Activated gamma-delta T cell treated with Interleukin-2 at 50 U/mL for 16 hours (primary cell): ENCODE data around the gene KCNT1.

Experiments used
- DNase-seq: peaks from one replicate; pipeline ENCODE4 v3.0.0-alpha.2; 2020

The KCNT1 gene

DNA sequence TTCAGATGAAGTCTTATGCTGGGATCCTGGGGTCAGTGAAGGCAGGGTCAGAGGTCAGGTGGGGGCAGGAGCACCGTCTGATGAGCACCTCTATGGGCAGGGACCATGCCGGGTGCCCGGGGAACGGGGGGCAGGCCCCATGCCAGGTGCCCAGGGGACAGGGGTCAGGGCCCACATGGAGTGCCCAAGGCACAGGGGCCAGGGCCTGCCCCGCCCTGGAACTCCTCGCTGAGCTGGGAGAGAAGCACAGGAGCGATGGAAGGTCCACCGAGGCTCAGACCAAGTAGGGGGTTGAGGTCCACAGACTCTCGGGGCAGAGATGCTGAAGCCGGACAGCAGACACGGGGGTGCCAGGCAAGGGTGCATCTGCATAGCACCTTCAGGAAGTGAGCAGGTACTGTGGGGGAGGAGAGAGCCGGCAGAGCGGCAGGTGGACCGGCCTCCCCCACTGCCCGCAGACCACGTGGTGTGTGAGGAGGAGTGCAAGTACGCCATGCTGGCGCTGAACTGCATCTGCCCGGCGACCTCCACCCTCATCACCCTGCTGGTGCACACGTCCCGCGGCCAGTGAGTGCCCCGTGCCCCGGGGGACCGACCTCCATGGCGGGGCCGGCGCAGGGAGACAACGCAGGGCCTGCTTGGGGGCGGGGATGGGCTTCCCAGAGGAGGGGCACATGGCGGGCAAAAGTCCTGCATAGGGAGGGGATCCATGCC lies 67.7 kb downstream of the KCNT1 start:
- DNase-seq, result no peak

DNA sequence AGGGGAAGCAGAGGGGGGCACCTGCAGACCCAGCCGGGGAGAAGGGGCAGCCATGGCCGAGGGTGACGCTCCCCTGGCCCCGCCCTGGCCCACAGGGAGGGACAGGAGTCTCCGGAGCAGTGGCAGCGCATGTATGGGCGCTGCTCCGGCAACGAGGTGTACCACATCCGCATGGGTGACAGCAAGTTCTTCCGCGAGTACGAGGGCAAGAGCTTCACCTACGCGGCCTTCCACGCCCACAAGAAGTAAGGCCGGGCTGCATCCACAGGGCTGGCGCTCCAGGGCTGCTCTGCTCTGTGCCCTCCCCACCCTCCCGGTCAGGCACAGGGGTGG lies 68.2 kb downstream of the KCNT1 start:
- DNase-seq, result no peak

DNA sequence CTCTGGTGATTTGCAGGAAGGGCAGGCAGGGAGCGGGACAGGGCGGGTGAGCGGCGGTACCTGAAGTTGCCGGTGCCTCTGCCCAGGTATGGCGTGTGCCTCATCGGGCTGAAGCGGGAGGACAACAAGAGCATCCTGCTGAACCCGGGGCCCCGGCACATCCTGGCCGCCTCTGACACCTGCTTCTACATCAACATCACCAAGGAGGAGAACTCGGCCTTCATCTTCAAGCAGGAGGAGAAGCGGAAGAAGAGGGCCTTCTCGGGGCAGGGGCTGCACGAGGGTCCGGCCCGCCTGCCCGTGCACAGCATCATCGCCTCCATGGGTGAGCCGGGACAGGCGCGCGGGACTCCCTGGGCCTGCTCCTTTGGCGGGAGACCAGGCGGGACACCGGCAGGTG lies 68.8 kb downstream of the KCNT1 start:
- DNase-seq, result no peak

DNA sequence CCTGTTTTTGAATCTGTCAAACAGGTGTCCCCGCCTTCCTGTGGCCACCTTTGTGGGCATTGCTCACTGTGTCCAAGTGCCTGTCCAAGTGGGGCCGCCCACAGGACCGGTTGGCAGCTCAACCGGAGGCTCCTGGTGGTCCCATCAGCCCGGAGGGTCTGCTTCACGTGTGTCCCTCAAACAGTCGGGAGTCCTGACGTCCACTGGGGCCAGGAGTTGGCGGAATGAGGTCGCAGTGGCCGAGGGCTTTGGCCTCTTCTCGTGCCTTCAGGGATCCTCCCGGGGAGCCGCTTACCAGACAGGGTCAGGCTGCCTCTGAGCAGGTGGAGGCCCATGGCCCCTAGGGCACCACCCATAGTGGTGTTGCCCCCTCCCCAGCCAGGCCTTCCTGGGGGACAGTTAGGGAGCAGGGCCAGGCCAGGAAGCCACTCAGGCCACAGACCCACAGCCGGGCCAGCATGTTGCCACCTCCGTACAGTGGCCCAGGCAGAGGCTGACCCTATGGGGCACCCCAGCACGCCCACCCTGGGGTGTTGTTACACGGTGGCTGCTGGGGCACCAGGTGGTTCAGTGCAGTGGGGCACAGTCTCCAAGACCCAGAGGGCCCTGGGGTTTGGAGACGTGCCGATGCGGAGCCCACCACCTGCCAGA lies 69.5 kb downstream of the KCNT1 start:
- DNase-seq, result no peak

DNA sequence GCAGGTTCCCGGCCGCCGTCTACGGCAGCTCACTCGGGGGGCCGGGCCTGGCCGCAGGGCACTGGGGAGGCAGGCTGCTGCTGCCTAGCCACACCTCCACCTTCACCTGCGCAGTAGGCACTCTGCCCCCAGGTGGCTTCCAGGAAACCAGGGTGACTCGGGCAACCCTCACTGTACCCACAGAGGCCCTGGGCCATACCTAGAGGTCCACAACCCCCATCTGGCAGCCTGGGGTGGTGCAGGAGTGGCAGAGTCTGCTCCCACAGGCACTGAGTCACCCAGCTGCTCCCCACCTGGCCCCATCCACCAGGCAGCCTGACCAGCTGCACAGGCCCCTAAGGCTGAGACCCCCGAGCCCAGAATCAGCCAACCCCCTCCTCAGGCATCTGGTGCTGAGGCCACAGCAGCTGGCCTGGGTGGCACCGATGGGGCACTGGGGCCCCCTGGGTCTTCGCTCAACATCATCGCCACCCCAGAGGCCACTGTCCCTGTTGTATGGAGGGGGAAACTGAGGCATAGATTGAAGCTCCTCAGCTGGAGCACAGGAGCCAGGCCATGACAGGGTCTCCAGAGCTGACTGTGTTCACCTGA lies 70.2 kb downstream of the KCNT1 start:
- no peak for DNase-seq

DNA sequence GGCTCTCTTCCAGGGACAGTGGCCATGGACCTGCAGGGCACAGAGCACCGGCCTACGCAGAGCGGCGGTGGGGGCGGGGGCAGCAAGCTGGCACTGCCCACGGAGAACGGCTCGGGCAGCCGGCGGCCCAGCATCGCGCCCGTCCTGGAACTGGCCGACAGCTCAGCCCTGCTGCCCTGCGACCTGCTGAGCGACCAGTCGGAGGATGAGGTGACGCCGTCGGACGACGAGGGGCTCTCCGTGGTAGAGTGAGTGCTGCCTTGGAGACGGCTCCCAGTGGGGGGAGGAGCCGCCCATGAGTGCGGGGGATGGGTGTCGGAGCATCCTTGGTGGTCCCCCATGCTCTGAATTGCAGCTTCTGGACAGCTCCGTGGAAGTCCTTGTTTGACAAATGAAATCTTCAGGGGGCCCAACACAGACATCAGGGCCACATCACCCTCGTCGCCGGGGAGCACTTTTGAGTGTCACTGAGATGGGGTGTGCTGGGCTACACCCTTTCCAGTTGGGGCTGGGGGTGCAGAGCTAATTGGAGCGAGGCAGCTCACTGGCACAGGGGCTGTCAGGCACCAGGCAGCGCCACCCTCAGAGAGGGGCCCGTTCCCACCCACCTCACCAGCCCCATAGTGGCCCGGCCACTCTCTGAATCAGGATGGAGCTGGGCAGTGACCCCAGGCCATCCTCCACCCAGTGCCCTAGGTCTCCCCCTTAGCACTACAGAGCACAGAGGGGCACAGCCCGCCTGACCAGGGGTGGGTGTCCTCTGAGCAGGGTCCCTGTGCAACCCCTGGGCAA lies 70.9 kb downstream of the KCNT1 start:
- no peak for DNase-seq

DNA sequence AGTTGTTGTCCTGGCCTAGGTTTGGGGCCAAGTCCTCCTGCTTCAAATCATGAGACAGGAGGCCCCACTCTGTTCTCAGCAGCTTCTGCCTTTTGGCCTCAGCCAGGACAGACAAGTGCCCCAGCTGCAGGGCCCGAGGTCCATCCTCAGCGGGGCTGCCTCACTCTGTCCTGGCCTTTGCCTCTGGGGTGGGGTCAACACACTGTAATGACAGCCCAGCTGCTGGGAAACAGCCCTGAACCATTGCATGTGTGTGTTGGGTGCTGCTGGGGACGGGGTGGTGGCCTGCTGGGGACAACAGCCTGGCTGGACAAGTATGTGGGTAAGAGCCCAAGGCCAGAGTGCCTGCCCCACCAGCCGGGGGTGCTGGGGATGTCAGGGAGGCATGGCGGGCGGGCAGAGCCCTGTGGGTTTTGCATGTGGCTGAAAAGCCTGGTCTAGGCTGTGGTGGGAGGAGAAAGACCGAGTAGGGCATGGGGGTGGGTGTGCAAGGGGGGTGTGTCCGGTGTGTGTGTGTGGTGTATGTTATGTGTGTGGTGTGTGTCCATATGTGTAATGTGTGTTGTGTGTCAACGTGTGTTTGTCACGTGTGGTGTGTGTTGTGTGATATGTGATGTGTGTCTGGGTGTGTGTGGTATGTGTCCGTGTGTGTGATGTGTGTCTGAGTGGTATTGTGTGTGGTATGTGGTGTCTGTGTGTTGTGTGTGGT lies 71.7 kb downstream of the KCNT1 start:
- DNase-seq, result no peak

DNA sequence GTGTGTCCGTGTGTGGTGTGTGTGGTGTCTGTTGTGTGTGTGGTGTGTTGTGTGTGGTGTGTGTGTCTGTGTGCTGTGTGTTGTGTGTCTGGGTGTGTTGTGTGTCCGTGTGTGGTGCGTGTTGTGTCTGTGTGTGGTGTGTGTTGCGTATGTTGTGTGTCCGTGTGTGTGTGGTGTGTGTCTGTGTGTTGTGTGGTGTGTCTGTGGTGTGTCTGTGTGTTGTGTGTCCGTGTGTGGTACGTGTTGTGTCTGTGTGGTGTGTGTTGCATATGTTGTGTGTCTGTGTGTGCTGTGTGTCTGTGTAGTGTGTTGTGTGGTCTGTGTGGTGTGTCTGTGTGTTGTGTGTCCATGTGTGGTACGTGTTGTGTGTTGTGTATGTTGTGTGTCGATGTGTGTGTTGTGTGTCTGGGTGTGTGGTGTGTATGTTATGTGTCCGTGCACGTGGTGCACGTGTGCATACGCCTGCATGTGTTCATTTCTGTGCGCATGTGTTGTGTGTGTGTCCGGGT lies 72.3 kb downstream of the KCNT1 start:
- DNase-seq, result no peak

DNA sequence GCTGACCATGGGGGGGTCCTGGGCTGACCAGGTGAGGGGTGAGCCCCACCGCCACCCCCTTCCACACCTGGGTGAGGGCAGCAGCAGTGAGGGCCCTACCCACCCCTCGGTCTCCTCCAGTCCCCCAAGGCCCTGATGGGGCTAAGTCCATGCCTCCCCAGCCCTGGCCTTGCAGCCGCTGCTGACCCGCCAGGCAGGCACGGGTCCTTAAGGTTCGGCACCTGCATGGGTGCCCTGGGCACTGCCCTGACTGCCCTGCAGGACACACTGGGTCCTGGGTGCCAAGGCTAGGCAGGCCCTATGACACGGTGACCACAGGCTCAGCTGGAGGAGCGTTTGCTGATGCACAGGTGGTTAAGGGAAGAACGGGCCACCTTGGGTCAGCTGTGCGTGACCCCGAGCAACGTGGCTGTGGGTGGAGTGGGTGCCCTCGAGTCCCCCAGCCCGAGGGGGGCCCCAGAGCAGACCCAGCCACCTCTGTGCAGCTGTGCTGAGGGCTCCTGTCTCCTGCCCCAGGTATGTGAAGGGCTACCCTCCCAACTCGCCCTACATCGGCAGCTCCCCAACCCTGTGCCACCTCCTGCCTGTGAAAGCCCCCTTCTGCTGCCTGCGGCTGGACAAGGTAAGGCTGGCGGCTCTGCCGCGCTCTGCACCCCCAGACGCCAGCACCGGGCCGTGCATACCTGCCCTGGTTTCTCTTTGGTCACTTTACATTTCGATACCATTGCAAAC lies 73.0 kb downstream of the KCNT1 start:
- no peak for DNase-seq

DNA sequence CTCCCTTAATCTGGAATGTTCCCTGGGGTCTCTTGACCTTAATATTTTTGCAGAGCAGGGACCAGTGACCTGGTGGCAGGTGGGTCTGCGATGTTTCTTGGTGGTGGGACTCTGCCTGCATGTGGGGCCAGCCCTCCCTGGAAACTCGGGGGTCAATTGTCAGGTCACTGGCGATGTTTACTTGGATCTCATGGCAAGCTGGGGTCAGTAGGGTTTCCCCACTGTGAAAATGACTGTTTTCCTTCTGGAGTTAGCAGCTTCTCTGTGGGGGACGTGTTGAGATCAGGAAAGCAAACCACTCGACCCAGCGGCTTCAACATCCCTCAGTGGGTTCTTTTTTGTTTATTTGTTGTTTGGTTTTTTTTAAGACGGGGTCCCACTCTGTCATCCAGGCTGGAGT lies 73.9 kb downstream of the KCNT1 start:
- no peak for DNase-seq

DNA sequence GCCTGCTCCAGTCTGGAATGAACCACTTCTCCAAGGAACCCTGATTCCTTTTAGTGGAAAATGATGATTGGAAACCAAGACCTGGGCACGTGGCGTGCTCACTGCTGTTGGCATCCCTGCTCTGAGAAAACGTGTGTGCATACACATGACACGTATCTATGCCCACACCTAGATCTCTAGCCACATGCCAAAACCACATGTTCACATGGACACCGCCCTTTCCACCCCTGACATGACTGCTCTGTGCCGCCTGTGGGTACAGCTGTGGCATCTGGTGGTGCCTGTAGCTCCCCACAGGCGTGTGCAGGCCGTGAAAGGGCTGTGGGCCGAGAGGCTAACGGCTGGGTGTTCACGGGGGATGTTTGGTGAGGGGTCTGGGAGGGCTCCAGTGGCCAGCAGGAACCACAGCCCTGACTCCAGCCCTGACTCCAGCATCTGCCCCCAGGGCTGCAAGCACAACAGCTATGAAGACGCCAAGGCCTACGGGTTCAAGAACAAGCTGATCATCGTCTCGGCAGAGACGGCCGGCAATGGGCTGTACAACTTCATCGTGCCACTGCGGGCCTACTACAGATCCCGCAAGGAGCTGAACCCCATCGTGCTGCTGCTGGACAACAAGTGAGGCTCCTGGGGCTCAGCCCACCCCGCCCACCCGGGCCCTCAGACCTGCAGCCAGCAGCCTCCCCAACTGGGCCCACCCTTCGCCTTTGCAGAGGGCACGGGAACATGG lies 75.1 kb downstream of the KCNT1 start:
- DNase-seq, result no peak

DNA sequence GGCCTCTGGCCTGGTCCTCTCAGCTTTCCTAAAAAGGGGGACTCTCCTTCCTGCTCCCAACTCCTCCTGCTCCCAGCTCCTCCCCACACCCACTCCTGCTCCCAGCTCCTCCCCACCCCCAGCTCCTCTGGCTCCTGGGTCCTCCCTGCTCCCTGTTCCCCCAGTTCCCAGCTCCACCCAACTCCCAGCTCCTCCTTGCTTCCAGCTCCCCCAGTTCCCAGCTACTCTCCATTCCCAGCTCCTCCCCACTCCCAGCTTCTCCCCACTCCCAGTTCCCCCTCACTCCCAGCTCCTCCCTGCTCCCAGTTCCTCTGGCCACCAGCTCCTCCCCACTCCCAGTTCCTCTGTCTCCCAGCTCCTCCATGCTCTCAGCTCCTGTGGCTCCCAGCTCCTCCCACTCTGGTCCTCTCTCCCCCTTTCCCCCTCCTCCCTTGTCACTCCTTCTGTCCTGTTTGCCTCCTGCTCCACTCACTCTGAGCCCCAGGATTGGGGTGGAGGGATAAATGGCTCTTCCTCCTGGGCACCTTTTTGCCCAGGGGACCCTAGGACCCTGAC lies 75.7 kb downstream of the KCNT1 start:
- DNase-seq, result no peak

DNA sequence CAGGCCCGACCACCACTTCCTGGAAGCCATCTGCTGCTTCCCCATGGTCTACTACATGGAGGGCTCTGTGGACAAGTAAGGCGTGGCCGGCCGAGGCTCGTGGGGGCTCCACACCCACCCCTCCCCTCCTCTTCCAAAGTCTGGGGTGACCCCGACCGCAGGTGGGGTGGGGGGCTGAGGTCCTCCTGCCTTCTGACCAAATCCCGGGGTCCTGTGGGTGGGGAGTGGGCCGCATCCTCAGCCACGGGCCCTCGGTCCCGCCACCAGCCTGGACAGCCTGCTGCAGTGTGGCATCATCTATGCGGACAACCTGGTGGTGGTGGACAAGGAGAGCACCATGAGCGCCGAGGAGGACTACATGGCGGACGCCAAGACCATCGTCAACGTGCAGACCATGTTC lies 76.4 kb downstream of the KCNT1 start:
- DNase-seq, result no peak

DNA sequence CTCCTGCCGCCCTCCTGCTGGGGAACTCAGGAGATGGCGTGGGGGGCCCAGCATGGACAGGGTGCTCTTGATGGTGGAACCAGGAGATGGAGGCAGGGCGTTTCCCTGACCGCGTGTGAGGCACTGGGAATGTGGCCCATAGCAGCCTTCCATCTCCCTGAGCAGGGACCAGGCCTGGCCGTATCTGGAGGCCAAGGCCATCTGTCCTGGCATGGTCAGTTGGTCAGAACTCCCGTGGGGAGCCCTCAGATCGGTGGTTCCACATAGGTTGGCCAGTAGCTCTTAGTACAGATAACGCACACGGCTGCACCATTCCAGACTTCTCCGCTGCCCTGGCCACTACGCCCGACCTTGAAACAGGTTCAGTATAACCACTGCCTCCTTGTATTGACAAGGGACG lies 77.6 kb downstream of the KCNT1 start:
- DNase-seq, result no peak

DNA sequence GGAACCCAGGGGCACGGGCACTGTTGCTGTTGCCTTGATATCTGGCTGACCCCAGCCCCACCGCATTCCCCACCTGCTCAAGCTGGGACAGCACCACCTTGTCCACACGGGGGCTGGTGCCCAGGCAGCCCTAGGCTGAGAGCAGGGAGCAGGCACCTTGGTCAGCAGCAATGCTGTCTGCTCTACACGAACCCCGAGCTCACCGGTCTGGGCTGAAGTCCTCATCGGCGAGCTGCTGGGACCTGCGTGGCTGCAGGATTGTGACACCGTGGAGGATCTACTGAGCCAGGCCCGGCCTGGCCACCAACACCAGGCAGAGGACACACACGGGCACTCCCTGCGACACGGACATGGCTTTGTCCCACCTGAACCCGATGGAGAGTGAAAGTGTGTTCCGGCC lies 78.1 kb downstream of the KCNT1 start:
- DNase-seq, result no peak

DNA sequence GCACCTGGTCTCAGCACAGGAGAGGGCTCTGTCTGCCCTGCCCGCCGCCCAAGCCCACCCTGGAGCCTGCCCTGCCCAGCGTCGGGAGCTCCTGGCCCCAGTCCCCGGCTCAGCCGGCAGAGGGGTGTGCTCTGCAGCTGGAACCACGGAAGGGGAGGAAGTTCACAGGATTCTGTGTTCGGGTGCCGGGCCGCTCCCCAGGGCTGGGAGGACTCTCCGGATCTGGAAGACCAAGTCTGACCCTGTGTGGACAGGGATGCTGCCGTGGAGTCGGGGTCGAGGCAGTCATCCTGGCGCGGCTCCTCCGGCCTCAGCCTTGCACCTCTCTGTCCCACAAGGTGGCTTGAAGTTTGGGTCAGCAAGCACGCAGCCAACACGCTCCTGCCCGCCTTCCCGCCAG lies 78.6 kb downstream of the KCNT1 start:
- DNase-seq, result no peak

DNA sequence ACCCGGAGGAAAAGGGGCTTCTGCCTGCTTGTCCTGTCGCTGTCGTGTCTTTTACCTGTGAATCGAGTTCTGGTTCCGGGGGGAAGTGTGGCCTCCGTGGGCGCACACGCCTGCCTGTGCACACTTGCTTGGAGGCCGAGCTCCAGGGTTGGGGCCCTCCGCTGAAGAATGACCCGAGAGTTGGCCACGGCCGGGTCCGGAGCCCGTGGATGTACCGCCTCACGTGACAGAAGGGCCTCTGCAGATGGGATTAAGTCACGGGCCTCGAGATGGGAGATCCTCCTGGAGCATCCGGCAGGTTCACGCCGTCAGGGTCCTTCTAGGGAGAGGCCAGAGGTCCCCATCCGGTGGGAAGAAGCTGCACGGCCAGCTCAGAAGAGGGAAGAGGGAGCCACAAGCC lies 81.0 kb downstream of the KCNT1 start:
- DNase-seq, result no peak

DNA sequence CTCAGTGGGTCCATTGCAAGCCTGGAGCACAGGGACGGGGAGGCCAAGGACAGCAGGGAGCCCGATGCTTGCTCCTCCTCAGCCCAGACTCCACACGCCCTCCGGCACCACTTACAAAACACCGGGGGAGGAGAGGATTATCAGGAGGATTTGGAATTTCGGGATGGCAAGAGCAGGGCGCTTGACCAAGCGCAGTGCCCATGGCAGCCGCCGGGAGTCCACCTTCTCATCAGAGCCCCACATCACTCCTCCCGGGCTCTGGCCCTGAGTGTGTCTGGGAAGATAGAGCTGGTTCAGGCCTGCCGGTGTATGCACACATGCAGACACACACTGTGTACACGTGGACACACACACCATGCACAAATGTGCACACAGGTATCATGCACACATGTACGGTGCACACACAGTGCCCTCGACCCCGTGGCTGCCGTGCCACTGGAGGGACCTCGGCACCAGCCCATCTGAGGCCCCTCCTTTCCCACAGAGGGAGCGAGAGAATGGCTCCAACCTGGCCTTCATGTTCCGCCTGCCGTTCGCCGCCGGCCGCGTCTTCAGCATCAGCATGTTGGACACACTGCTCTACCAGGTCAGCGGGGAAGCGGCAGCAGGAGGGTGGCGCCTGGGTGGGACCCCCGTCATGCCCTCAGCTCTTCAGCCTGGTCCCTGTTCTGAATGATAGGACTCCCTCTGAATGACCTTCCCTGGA lies 81.7 kb downstream of the KCNT1 start:
- no peak for DNase-seq

DNA sequence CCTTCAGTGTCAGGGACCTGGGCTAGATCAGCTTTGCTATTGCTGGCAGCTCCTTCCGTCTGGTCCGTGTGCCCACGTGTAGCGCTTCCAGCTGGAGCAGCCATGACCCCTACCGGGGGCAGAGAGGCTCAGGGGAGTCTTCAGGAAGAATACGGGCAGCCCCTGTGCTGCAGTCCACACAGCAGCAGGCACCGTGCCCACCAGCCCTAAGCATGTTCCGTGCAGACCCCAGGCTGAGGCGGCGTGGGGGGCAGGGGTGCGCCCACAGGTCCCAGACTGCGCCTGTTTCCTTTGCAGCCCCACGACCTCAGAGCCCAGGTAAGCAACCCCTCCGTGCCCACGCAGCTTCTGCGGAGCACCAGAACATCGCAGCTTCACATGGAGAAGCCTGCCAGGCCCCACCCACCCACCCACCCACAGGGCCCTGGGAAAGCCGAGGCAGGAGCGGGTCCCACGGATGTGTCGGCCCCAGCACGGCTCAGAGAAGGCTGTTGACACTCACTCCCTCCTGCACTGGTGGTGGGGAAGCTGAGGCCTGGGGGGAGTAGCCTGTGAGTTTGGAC lies 83.1 kb downstream of the KCNT1 start:
- DNase-seq, result no peak

DNA sequence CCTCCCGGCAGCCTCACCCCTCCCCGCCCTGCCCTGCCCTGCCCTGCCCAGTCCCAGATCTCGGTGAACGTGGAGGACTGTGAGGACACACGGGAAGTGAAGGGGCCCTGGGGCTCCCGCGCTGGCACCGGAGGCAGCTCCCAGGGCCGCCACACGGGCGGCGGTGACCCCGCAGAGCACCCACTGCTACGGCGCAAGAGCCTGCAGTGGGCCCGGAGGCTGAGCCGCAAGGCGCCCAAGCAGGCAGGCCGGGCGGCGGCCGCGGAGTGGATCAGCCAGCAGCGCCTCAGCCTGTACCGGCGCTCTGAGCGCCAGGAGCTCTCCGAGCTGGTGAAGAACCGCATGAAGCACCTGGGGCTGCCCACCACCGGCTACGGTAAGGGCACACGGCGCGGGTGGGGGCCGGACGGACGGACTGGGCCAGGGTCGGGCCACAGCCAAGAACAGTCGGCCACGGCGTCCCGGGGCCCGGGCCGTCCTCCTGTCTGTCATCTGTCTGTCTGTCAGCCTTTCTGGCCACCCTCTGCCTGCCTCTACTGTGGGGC lies 84.2 kb downstream of the KCNT1 start:
- no peak for DNase-seq
